ENCODE results near the gene NEURL1B.

Gene NEURL1B

DNA sequence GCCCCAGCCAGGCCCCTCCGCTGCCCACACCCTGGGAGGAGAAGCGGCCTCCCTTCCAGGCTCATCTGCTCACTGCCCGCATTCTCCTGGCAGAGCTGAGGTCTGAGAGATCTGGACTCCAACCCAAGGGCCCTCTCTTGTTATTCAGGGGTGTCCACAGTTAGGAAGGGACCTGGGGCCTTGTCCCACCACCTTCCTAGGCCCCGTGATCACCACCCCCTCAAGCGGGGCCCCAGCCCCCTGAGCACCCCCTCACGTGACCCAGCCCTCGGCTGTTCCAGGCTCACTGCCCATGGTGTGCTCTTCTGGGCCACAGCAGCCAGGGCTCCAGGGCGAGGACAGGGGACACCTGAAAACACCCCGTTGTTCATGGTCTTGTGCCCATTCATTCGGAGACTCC lies 48.7 kb downstream of the NEURL1B start:
- DNase-seq (ENCODE audit: low read depth), result no peak
- TF ChIP-seq, protein P1, sequence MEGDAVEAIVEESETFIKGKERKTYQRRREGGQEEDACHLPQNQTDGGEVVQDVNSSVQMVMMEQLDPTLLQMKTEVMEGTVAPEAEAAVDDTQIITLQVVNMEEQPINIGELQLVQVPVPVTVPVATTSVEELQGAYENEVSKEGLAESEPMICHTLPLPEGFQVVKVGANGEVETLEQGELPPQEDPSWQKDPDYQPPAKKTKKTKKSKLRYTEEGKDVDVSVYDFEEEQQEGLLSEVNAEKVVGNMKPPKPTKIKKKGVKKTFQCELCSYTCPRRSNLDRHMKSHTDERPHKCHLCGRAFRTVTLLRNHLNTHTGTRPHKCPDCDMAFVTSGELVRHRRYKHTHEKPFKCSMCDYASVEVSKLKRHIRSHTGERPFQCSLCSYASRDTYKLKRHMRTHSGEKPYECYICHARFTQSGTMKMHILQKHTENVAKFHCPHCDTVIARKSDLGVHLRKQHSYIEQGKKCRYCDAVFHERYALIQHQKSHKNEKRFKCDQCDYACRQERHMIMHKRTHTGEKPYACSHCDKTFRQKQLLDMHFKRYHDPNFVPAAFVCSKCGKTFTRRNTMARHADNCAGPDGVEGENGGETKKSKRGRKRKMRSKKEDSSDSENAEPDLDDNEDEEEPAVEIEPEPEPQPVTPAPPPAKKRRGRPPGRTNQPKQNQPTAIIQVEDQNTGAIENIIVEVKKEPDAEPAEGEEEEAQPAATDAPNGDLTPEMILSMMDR (IDR thresholded peaks at IDR 0.05; ENCODE audit: insufficient read depth, low read depth, low read length, missing control alignments), result no peak
- no peak overlapping the region for H3K4me3 ChIP-seq (ENCODE audit: low read length)

DNA sequence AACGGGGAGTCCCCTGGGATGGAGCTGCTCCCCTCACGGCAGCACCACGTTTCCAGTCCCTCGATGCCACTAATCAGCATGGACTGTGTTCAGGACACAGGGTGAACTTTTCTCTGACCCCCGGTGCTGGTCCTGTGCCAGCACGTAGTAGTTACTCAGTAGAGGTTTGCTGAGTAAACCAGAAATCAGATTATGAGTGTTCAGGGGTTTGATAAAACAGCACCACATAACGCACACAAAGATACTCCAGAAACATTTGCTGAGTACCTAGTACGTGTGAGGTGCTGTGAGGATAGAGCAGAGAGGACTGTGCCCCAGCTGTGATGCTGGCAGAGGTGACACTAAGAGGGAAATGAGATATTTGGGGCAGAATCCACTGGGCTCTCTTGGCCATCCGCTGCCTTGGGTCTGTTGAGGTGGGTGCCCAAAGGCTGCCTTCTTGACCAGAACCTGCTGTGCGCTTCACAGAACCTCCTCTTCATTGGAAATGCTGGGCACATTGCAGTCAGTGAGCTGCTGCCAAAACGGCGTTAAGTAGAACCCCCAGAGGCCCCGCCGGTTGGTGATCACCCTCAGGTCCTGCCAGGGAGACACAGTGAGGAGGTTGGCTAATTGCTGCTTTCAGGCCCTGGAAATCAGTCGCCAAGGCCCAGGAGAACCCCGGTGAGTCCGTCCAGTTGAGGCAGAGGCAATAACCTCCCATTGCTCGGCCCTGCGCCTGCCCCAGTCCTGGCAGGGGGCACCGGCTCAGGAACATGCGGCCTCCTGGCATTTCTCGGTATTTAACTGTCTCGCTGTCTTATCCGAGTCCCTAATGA lies 49.4 kb downstream of the NEURL1B start:
- DNase-seq (ENCODE audit: low read depth), result no peak
- no peak overlapping the region for H3K4me3 ChIP-seq (ENCODE audit: low read length)
- TF ChIP-seq, protein P1 (IDR thresholded peaks at IDR 0.05; ENCODE audit: insufficient read depth, low read depth, low read length, missing control alignments), result no peak

DNA sequence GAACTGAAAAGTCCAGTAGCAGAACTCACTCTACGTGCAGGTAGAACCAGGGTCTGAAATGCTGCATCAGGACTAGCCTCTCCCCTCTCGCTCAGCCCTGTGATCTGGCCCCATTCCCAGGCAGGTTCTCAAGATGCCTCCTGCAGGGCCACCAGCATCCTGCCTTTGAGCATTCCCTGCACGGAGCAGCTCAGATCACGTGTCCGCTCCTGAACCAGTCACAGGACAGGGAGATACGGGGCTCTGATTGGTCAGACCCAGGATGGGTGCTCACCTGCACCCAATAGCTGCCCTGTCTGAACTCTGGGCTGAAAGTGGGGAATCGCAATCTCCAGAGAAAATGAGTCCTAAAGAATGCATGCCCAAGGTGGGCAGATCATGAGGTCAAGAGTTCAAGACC lies 50.8 kb downstream of the NEURL1B start:
- no peak overlapping the region for H3K4me3 ChIP-seq (ENCODE audit: low read length)
- TF ChIP-seq, protein P1 (IDR thresholded peaks at IDR 0.05; ENCODE audit: insufficient read depth, low read depth, low read length, missing control alignments), result no peak
- DNase-seq (ENCODE audit: low read depth), result no peak

DNA sequence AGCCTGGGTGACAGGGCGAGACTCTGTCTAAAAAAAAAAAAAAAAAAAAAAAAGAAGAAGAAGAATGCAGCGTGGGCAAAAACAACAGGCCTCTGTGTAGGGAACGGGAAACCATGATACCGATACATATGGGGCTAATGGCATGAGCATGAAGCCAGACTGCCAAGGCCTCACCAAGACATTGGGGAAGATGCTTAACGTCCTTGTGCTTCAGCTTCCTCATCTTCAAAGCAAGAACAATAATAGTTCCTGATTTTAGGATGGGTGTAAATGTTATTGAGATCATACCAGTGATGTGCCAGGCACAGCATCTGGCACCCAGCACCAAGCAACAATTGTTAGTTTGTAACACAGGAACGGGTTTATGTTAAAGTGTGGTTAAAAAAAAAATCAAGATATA lies 51.4 kb downstream of the NEURL1B start:
- TF ChIP-seq, protein P1 (IDR thresholded peaks at IDR 0.05; ENCODE audit: insufficient read depth, low read depth, low read length, missing control alignments), result no peak
- no peak for DNase-seq (ENCODE audit: low read depth)
- no peak overlapping the region for H3K4me3 ChIP-seq (ENCODE audit: low read length)

DNA sequence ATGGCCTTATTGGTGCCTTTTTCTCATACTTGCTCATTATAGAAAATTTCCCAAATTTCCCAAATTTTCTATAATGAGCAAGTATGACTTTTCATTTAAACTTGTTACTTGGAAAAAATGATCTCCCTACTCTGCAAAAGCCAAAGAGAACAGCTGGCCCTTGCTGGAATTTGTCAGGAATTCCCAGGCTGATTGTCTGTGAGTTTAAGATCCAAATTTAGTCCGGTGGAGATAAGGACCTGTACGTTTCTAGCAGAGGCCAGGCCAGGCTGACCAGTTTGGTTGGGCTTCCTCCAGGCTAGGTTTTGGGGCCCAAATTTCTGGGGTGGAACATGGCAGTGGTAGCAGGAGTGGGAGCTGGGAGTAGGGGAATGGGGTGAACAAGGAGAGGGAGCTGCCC lies 51.9 kb downstream of the NEURL1B start:
- TF ChIP-seq, protein P1 (IDR thresholded peaks at IDR 0.05; ENCODE audit: insufficient read depth, low read depth, low read length, missing control alignments), result no peak
- no peak overlapping the region for H3K4me3 ChIP-seq (ENCODE audit: low read length)
- no peak for DNase-seq (ENCODE audit: low read depth)

DNA sequence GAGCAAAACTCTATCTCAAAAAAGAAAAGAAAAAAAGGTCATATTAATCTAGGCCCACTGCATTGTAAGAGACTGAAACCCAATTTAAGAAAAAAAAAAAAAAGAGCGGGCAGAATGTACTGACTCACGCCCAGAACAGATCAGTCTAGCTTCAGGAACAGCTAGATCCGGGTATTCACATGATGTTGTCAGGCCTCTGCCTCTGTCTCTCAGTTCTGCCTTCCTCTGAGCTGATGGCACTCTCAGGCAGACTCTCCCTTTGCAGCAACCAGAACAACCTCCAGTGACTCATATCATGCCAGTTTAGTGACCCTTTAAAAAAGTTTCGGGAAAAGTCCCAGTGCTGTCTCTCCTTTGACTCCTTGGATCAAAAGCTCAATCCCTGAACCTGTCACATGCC lies 53.0 kb downstream of the NEURL1B start:
- no peak for DNase-seq (ENCODE audit: low read depth)
- TF ChIP-seq, protein P1 (IDR thresholded peaks at IDR 0.05; ENCODE audit: insufficient read depth, low read depth, low read length, missing control alignments), result no peak
- H3K4me3 ChIP-seq (ENCODE audit: low read length), result no peak overlapping the region

DNA sequence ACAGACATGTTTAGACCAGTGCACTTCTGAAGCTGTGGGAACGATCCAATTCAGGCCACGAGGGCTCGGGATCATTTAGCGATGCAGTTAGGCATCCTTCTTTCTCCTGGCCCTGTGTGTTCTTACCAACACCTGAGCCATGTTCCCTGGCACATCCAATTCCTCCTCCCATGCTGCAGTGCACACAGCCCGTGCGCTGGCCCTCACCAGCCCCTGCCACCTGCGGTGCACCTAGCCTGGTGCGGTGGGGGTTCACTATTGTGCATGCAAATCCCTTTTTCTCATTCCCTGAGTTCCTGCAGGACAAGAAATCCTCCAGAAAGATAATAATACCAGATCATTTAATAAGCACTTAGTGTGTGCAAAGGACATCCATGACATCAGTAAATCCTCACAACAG lies 53.5 kb downstream of the NEURL1B start:
- TF ChIP-seq, protein P1 (IDR thresholded peaks at IDR 0.05; ENCODE audit: insufficient read depth, low read depth, low read length, missing control alignments), result no peak
- DNase-seq (ENCODE audit: low read depth), result no peak
- no peak overlapping the region for H3K4me3 ChIP-seq (ENCODE audit: low read length)
